ENCODE measurements around the gene VASH2. TPM values are rescaled to one million over a fixed set of nuclear protein-coding genes. Genes with fewer than 3 reads are reported as not detected.
"Not testable (repeated sequence)": the region's sequence is repeated elsewhere in the genome, so short reads cannot be mapped to it uniquely, and the experiment has no call there.

Gene VASH2
- total RNA-seq, 4 donors from 2014 or later: 0.24 to 2.0 (median 1.1) TPM

DNA sequence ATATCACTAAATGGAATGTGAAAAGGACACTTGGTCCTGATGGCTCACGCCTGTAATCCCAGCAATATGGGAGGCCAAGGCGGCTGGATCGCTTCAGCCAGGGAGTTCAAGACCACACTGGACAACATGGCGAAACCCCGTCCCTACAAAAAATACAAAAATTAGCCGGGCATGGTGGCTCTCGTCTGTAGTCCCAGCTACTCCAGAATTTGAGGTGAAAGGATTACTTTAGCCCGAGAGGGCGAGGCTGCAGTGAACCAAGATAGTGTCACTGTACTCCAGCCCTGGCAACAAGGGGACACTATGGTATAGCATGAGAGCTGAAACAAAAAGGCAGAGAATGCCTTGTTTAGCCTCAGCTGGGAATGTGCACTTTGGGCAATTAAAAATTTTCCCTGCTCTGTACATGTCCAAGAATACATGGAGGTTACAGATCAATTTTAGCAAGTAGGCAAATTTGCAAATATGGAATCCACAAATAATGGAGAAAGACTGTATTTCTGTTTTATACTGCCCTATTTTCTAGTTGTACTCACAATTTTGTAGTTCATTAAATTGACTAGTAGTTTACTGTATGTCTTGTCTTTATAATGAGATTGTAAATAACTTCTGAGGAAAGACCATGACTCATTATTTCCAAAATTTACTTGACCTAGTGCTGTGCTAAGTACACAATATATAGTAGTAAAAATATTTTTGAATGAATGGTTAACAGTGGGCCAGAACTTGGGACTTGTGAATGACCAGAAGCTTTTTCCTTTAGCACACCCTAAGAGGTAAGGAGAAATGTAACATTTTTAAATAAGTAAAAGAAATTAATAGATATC is 67.3 kb downstream of the VASH2 start:
- no peak overlapping the region for H3K4me3 ChIP-seq (replicated peaks in 1 of 3)
- H3K27ac ChIP-seq: no peak overlapping the region
- intact Hi-C loops (cut with DNase I): loop anchor here (10.0 kb wide), 1 partner anchor 223 kb away; the partner anchor contains the start of genes NSL1 and TATDN3
- no peaks in the 10 kb centered on the region for H3K27me3 ChIP-seq
- peaks cover 12 to 18% of the 10 kb centered on the region in 2 donors for H3K4me1 ChIP-seq
- no peaks in the 10 kb centered on the region for H3K9me3 ChIP-seq
- no peaks in the 10 kb centered on the region for H3K36me3 ChIP-seq
- TF ChIP-seq, protein P1, sequence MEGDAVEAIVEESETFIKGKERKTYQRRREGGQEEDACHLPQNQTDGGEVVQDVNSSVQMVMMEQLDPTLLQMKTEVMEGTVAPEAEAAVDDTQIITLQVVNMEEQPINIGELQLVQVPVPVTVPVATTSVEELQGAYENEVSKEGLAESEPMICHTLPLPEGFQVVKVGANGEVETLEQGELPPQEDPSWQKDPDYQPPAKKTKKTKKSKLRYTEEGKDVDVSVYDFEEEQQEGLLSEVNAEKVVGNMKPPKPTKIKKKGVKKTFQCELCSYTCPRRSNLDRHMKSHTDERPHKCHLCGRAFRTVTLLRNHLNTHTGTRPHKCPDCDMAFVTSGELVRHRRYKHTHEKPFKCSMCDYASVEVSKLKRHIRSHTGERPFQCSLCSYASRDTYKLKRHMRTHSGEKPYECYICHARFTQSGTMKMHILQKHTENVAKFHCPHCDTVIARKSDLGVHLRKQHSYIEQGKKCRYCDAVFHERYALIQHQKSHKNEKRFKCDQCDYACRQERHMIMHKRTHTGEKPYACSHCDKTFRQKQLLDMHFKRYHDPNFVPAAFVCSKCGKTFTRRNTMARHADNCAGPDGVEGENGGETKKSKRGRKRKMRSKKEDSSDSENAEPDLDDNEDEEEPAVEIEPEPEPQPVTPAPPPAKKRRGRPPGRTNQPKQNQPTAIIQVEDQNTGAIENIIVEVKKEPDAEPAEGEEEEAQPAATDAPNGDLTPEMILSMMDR (IDR thresholded peaks at IDR 0.05): no peak
- TF ChIP-seq POLR2A (IDR thresholded peaks at IDR 0.05): no peak
- 91 to 92% methylated on average over 9 of the region's 9 CpGs for WGBS, 2 donors
- DNase-seq: no peak

DNA sequence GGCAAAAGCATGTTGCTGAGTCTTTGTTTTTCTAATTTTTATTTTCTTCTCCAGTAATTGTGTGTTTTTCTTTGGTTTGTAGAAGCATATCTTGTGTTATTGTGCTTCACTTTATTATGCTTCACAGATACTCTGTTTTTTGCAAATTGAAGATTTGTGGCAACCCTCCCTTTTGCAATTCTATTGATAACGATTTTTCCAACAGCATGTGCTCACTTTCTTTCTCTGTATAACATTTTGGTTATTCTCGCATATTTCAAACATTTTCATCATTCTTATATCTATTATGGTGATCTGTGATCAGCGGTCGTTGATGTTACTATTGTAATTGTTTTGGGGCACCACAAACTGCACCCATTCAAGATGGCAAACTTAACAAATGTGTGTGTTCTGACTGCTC is 69.1 kb downstream of the VASH2 start:
- intact Hi-C loops (cut with DNase I): loop anchor here (10.0 kb wide), 1 partner anchor 225 kb away; the partner anchor contains the start of genes NSL1 and TATDN3
- Histone ChIP-seq H3K4me1 (peaks cover 6 to 7% of the 10 kb centered on the region in 2 donors), H3K4me3 (replicated peaks in 1 of 3) (no peak overlapping the region), H3K27ac (no peak overlapping the region), H3K36me3 (no peaks in the 10 kb centered on the region), H3K27me3 (no peaks in the 10 kb centered on the region), H3K9me3 (no peaks in the 10 kb centered on the region)
- 92 to 95% methylated on average over 4 of the region's 4 CpGs for WGBS, 2 donors
- TF ChIP-seq, protein P1 (IDR thresholded peaks at IDR 0.05): no peak
- no peak for TF ChIP-seq POLR2A (IDR thresholded peaks at IDR 0.05)
- DNase-seq: no peak

DNA sequence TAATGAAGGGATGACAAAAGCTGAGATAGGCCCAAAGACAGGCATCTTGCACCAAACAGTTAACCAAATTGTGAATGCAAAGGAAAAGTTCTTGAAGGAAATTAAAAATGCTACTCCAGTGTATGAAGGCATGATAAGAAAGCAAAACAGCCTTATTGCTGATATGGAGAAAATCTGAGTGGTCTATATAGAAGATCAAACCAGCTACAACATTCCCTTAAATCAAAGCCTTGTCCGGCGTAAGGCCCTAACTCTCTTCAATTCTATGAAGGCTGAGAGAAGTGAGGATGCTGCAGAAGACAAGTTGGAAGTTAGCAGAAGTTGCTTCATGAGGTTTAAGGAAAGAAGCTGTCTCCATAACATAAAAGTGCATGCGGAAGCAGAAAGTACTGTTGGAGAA is 69.7 kb downstream of the VASH2 start:
- intact Hi-C loops (cut with DNase I): no loop called here
- 97 to 98% methylated on average over 3 of the region's 3 CpGs for WGBS, 2 donors
- Histone ChIP-seq H3K36me3 (no peaks in the 10 kb centered on the region), H3K4me1 (peaks cover 3% of the 10 kb centered on the region in 2 donors), H3K27me3 (no peaks in the 10 kb centered on the region), H3K4me3 (replicated peaks in 1 of 3) (no peak overlapping the region), H3K27ac (no peak overlapping the region), H3K9me3 (no peaks in the 10 kb centered on the region)
- TF ChIP-seq, protein P1 (IDR thresholded peaks at IDR 0.05): no peak
- TF ChIP-seq POLR2A (IDR thresholded peaks at IDR 0.05): no peak
- DNase-seq: no peak

DNA sequence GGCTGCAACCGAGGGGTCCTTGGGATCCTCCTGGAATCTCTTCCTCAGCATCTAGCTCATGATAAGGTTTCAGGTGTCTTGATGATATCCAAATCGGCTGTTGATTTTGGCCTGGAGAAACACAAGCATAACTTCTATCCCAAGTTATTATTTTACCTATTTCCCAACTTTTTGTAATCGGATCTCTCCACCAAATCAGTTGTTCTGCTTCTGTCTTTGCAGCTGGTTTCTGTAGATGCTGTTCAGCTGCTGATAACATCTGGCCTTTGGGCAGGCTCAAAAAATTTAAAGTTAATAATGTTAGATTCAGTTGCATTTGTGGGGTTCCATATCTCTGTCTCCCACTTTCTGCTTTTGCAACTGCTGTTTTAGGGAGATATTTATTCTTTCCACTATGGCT is 76.7 kb downstream of the VASH2 start:
- intact Hi-C loops (cut with DNase I); H3K4me3 ChIP-seq (replicated peaks in 1 of 3); H3K27me3 ChIP-seq; H3K4me1 ChIP-seq; DNase-seq; H3K9me3 ChIP-seq; H3K27ac ChIP-seq; H3K36me3 ChIP-seq: not testable (repeated sequence)
- WGBS, 2 donors: 84 to 86% methylated on average over 3 of the region's 3 CpGs

DNA sequence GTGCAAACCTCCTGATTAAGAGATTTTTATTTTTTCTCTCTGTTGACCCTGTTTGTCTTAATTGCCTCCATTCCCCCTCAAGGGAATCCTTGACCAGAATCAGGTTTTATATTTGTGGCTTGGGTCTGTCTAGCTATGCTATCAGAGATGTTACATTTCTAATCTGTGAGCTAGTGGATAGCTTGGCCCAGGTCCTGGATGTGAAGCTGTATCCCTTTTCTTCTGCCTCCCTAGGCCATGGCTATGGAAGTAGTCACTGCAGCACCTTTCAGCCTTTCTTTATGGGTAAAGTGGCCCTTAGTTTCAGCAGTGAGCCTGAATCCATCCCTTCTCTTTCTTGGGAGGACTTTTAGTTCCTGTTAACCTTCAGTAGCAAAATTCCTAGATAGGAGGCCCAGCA is 82.3 kb downstream of the VASH2 start:
- Histone ChIP-seq H3K9me3 (no peaks in the 10 kb centered on the region), H3K27me3 (peaks cover 5% of the 10 kb centered on the region), H3K36me3 (no peaks in the 10 kb centered on the region), H3K27ac (no peak overlapping the region), H3K4me1 (no peaks in the 10 kb centered on the region), H3K4me3 (replicated peaks in 1 of 3) (no peak overlapping the region)
- TF ChIP-seq, protein P1 (IDR thresholded peaks at IDR 0.05): no peak
- TF ChIP-seq POLR2A (IDR thresholded peaks at IDR 0.05): no peak
- intact Hi-C loops (cut with DNase I): no loop called here
- no peak for DNase-seq

All from thyroid gland (tissue), 4 donors.